IMR-90 (cell line): ENCODE measurements around the gene BGN. TPM values are rescaled to one million over a fixed set of nuclear protein-coding genes. Genes with fewer than 3 reads are reported as not detected.

Experiments
- ATAC-seq: fragments of 200-7000 bp; cut with Tn5 transposase; 2 replicates; pipeline ENCODE4 v1.9.1; 2020; ENCODE audit warnings: low read depth, mild to moderate bottlenecking, moderate library complexity
- BruUV-seq: library from RNA; stranded (reverse); fragments of 400-500 nt; replicated peaks from 2 replicates; lab custom pipeline; 2021; lab: Mats Ljungman, UMichigan
- CTCF ChIA-PET: fragments of 300-600 bp; formaldehyde crosslinking; extraction: SDS; loops from one replicate; lab custom pipeline; 2021; ENCODE audit warnings: antibody characterized with exemption; lab: Yijun Ruan, JAX
- POLR2A ChIA-PET: fragments of 300-600 bp; sonication (Branson Sonifier 250); formaldehyde crosslinking; loops from one replicate; lab custom pipeline; 2022; ENCODE audit warnings: antibody characterized with exemption; ENCODE audit not compliant: unreplicated experiment; lab: Charles Lee
- DNase-seq: peaks from one replicate; pipeline ENCODE4 v3.0.0; 2013
- H2AFZ ChIP-seq: replicated peaks from 2 replicates; pipeline ENCODE3; 2013; ENCODE audit warnings: low read length, mild to moderate bottlenecking; ENCODE audit not compliant: poor library complexity
- H2AK5ac ChIP-seq: 2 replicates; pipeline ENCODE4 v1.6.1; 2013; ENCODE audit warnings: low read depth, low read length, inconsistent platforms
- H2AK9ac ChIP-seq: replicated peaks from 2 replicates; pipeline ENCODE3; 2013; ENCODE audit warnings: mild to moderate bottlenecking, low read depth, low read length, moderate library complexity; ENCODE audit not compliant: poor library complexity
- H2BK120ac ChIP-seq: 2 replicates; pipeline ENCODE4 v1.6.1; 2013; ENCODE audit warnings: low read depth, low read length, inconsistent platforms
- H2BK15ac ChIP-seq: 3 replicates; pipeline ENCODE4 v1.6.1; 2013; ENCODE audit warnings: low read depth, low read length, inconsistent platforms
- H2BK20ac ChIP-seq: 2 replicates; pipeline ENCODE4 v1.6.1; 2013; ENCODE audit warnings: low read depth, mild to moderate bottlenecking, inconsistent platforms, low read length, moderate library complexity
- H2BK5ac ChIP-seq: 2 replicates; pipeline ENCODE4 v1.6.1; 2013; ENCODE audit warnings: mild to moderate bottlenecking, low read depth, low read length, inconsistent platforms; ENCODE audit not compliant: poor library complexity, severe bottlenecking
- H3K14ac ChIP-seq: replicated peaks from 2 replicates; pipeline ENCODE4 v1.6.1; 2013; ENCODE audit warnings: low read depth, low read length, inconsistent platforms
- H3K18ac ChIP-seq: 2 replicates; pipeline ENCODE4 v1.6.1; 2013; ENCODE audit warnings: low read depth, low read length, control low read depth
- H3K23ac ChIP-seq: 2 replicates; pipeline ENCODE4 v1.6.1; 2013; ENCODE audit warnings: low read depth, low read length, inconsistent platforms
- H3K27ac ChIP-seq: 2 replicates; pipeline ENCODE4 v1.5.1; 2013; ENCODE audit warnings: mild to moderate bottlenecking, control low read depth, low read length; ENCODE audit not compliant: insufficient read depth
- H3K27me3 ChIP-seq: 2 replicates; pipeline ENCODE4 v1.6.1; 2013; ENCODE audit warnings: low read length; ENCODE audit not compliant: control insufficient read depth, insufficient read depth
- H3K36me3 ChIP-seq: 2 replicates; pipeline ENCODE4 v1.6.1; 2013; ENCODE audit warnings: low read length, mixed read lengths; ENCODE audit not compliant: control insufficient read depth, insufficient read depth
- H3K4ac ChIP-seq: 2 replicates; pipeline ENCODE4 v1.6.1; 2013; ENCODE audit warnings: low read depth, low read length, inconsistent platforms
- H3K4me1 ChIP-seq: 2 replicates; pipeline ENCODE4 v1.6.1; 2013; ENCODE audit warnings: low read length, mixed read lengths; ENCODE audit not compliant: control insufficient read depth, insufficient read depth
- H3K4me2 ChIP-seq: 2 replicates; pipeline ENCODE4 v1.6.1; 2013; ENCODE audit warnings: low read depth, mild to moderate bottlenecking, control low read depth, low read length, moderate library complexity
- H3K4me3 ChIP-seq: 2 replicates; pipeline ENCODE4 v1.5.1; 2013; ENCODE audit warnings: low read depth, mild to moderate bottlenecking, control low read depth, low read length, moderate library complexity; ENCODE audit not compliant: insufficient read depth
- H3K56ac ChIP-seq: 2 replicates; pipeline ENCODE4 v1.6.1; 2013; ENCODE audit warnings: low read length, inconsistent platforms; ENCODE audit not compliant: insufficient read depth; ENCODE audit errors: extremely low read depth
- H3K79me1 ChIP-seq, 2 experiments: 2 replicates each; pipeline ENCODE4 v1.6.1; 2013; ENCODE audit warnings: low read length in 2 of 2, inconsistent platforms in 1 of 2, low read depth in 1 of 2
- H3K9ac ChIP-seq: 2 replicates; pipeline ENCODE4 v1.6.1; 2013; ENCODE audit warnings: low read depth, low read length, control low read depth
- H3K9me1 ChIP-seq: 2 replicates; pipeline ENCODE4 v1.6.1; 2013; ENCODE audit warnings: low read length, inconsistent platforms; ENCODE audit not compliant: insufficient read depth
- H3K9me3 ChIP-seq: 2 replicates; pipeline ENCODE4 v1.6.1; 2013; ENCODE audit warnings: low read length; ENCODE audit not compliant: control insufficient read depth, insufficient read depth
- H4K20me1 ChIP-seq: 2 replicates; pipeline ENCODE4 v1.6.1; 2013; ENCODE audit warnings: low read length, inconsistent platforms; ENCODE audit not compliant: insufficient read depth
- H4K5ac ChIP-seq: 2 replicates; pipeline ENCODE4 v1.6.1; 2013; ENCODE audit warnings: mild to moderate bottlenecking, low read depth, low read length, control low read depth
- H4K8ac ChIP-seq, 2 experiments: 2 replicates each; pipeline ENCODE4 v1.6.1; 2013; ENCODE audit warnings: low read depth in 2 of 2, low read length in 2 of 2, control low read depth in 1 of 2, inconsistent platforms in 1 of 2
- H4K91ac ChIP-seq: 2 replicates; pipeline ENCODE4 v1.6.1; 2013; ENCODE audit warnings: low read depth, low read length, inconsistent platforms; ENCODE audit not compliant: insufficient read depth
- BHLHE40 ChIP-seq: fragments of 150-350 bp; IDR thresholded peaks from 2 replicates; pipeline ENCODE4 v1.6.1; 2016; ENCODE audit warnings: mild to moderate bottlenecking, low read depth, low read length
- CEBPB ChIP-seq: IDR thresholded peaks from 2 replicates; pipeline ENCODE4 v1.6.1; 2012; ENCODE audit warnings: low read depth, low read length, improper control_type of control experiment
- CHD1 ChIP-seq: IDR thresholded peaks from 2 replicates; pipeline ENCODE4 v1.6.1; 2012; ENCODE audit warnings: low read depth, low read length, improper control_type of control experiment
- FOS ChIP-seq: fragments of 150-350 bp; IDR thresholded peaks from 2 replicates; pipeline ENCODE4 v1.6.1; 2016; ENCODE audit warnings: low read depth, low read length
- MAFK ChIP-seq: IDR thresholded peaks from 2 replicates; pipeline ENCODE4 v1.6.1; 2012; ENCODE audit warnings: low read depth, low read length, improper control_type of control experiment
- MAZ ChIP-seq: IDR thresholded peaks from 2 replicates; pipeline ENCODE4 v1.6.1; 2012; ENCODE audit warnings: low read depth, mild to moderate bottlenecking, low read length, improper control_type of control experiment, moderate library complexity, borderline replicate concordance
- MXI1 ChIP-seq: IDR thresholded peaks from 2 replicates; pipeline ENCODE4 v1.6.1; 2012; ENCODE audit warnings: low read depth, mild to moderate bottlenecking, low read length, moderate library complexity, borderline replicate concordance
- NFE2L2 ChIP-seq: fragments of 150-350 bp; IDR thresholded peaks from 2 replicates; pipeline ENCODE4 v1.6.1; 2016; ENCODE audit warnings: low read depth, mild to moderate bottlenecking, low read length
- POLR2A ChIP-seq: IDR thresholded peaks from 2 replicates; pipeline ENCODE4 v1.6.1; 2012; ENCODE audit warnings: mild to moderate bottlenecking, low read depth, low read length
- RAD21 ChIP-seq: IDR thresholded peaks from 2 replicates; pipeline ENCODE4 v1.6.1; 2012; ENCODE audit warnings: low read length, improper control_type of control experiment
- RCOR1 ChIP-seq: IDR thresholded peaks from 2 replicates; pipeline ENCODE4 v1.6.1; 2012; ENCODE audit warnings: mild to moderate bottlenecking, low read length, improper control_type of control experiment; ENCODE audit not compliant: insufficient replicate concordance
- RFX5 ChIP-seq: IDR thresholded peaks from 2 replicates; pipeline ENCODE4 v1.8.0; 2012; ENCODE audit warnings: low read depth, mild to moderate bottlenecking, low read length, moderate library complexity
- SMC3 ChIP-seq: fragments of 150-350 bp; IDR thresholded peaks from 2 replicates; pipeline ENCODE4 v1.6.1; 2016; ENCODE audit warnings: low read depth, mild to moderate bottlenecking, antibody characterized with exemption, low read length, moderate library complexity
- WGBS, 2 experiments: methylation state at CpG; one replicate each; pipeline versions ENCODE4 v1.1.5 to v1.1.7; 2013; ENCODE audit warnings: missing lambda C conversion rate in 2 of 2; ENCODE audit not compliant: insufficient read length in 1 of 2; ENCODE audit errors: extremely low coverage in 2 of 2; 5-methylcytosine and 5-hydroxymethylcytosine counted together
- dilution Hi-C: fragments of 300-500 bp; cut with HindIII; formaldehyde crosslinking; loops from one replicate; pipeline ENCODE4 v1.14.3; 2018; ENCODE audit warnings: low sequenced_read_pairs; ENCODE audit not compliant: unreplicated experiment
- in situ Hi-C: fragments of 300-500 bp; cut with MboI; formaldehyde crosslinking; loops from 3 replicates; pipeline ENCODE4 v1.14.3; 2019; ENCODE audit warnings: low sequenced_read_pairs, inconsistent platforms, mixed read lengths
- intact Hi-C: fragments of 100-400 bp; cut with micrococcal nuclease; formaldehyde crosslinking; loops from 2 replicates; pipeline ENCODE4 v1.10.0; 2022
- polyA plus RNA-seq, 3 experiments: library from polyadenylated mRNA; depleted of rRNA; stranded (reverse); fragments of >200 nt; gene quantifications; 2 replicates each; pipeline ENCODE4 v1.2.3, GENCODE V29; 2012; ENCODE audit warnings: low replicate concordance in 1 of 3
- total RNA-seq: library from RNA; depleted of rRNA; stranded (reverse); fragments of >200 nt; gene quantifications from 2 replicates; pipeline ENCODE4 v1.2.3, GENCODE V29; 2012
- TF ChIP-seq, protein P1 (sequence below): fragments of 150-350 bp; IDR thresholded peaks from 2 replicates; pipeline ENCODE4 v1.6.1; 2017; ENCODE audit warnings: mild to moderate bottlenecking, antibody characterized with exemption, low read length, low read depth
- TF ChIP-seq, protein P2 (sequence below): fragments of 150-350 bp; IDR thresholded peaks from 2 replicates; pipeline ENCODE4 v1.6.1; 2016; ENCODE audit warnings: low read depth, mild to moderate bottlenecking, low read length, moderate library complexity, borderline replicate concordance
- TF ChIP-seq, protein P3 (sequence below): conservative IDR thresholded peaks from 2 replicates; pipeline ENCODE4 v1.5.1; 2012; ENCODE audit warnings: mild to moderate bottlenecking, low read depth, low read length, improper control_type of control experiment

The BGN gene
- total and polyA plus RNA-seq, 2 of the 4 experiments (the other 2 are of a cell fraction), result 11.3 to 298 TPM

DNA sequence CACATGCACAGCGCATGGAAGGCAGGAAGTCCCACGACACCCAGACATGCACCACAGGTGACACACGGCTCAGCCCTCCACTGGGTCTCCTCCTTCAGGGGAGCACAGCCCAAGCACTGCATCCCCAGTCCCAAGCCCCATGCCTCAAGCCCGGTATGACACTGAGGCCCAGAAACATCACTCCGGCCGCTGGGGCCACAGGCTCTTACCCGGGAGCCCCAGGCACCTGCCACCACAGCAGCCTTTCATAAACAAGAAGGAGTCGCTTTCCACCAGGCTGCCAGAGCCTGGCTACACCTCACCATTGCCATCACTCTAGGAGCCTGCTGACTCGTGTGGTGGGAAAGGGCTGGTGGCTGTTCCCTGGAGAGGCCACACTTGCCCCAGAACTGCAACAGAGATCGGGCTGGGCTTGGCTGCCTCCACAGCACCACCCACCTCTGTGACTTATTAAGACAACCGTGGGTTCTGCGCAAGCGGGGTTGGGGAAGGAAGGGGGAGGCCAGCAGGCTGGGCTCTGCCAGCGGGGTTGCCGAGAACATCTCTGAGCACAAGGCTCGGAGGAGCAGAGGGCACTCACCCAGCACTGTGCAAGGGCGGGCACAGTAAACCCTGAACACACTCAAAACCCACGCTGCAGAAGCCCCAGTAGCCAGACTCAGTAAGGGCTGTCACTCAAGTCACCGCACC is 28.9 kb upstream of the BGN start:
- H2BK15ac ChIP-seq, result no peak overlapping the region
- H3K79me1 ChIP-seq, result peaks cover 0 to 11% of the 10 kb centered on the region in 2 experiments; a peak in 2 of 4 replicates
- peak overlapping the region; percentile 23 for H2AK9ac ChIP-seq
- WGBS, 2 experiments, result 88% methylated on average over 8 of the region's 19 CpGs; no CpG with 5 or more reads in 1 of the 2 experiments
- ATAC-seq (no peak), DNase-seq (no peak)
- intact Hi-C loops (no loop called here), dilution Hi-C loops (no loop called here), in situ Hi-C loops (loop anchor here (25.0 kb wide), 1 partner anchor 429 kb away; no protein-coding TSS in a partner anchor)
- no peak overlapping the region for H2BK5ac ChIP-seq
- no peak overlapping the region for H2AK5ac ChIP-seq
- no peak overlapping the region for H2BK120ac ChIP-seq
- no peak overlapping the region for H2AFZ ChIP-seq
- TF ChIP-seq MAFK (no peak), NFE2L2 (no peak), CHD1 (no peak), RAD21 (no peak), RFX5 (no peak), POLR2A (no peak), MAZ (no peak), BHLHE40 (no peak), RCOR1 (no peak), FOS (no peak), MXI1 (no peak), CEBPB (no peak), SMC3 (no peak)
- TF ChIP-seq, protein P1, sequence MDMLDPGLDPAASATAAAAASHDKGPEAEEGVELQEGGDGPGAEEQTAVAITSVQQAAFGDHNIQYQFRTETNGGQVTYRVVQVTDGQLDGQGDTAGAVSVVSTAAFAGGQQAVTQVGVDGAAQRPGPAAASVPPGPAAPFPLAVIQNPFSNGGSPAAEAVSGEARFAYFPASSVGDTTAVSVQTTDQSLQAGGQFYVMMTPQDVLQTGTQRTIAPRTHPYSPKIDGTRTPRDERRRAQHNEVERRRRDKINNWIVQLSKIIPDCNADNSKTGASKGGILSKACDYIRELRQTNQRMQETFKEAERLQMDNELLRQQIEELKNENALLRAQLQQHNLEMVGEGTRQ, result no peak
- TF ChIP-seq, protein P2, sequence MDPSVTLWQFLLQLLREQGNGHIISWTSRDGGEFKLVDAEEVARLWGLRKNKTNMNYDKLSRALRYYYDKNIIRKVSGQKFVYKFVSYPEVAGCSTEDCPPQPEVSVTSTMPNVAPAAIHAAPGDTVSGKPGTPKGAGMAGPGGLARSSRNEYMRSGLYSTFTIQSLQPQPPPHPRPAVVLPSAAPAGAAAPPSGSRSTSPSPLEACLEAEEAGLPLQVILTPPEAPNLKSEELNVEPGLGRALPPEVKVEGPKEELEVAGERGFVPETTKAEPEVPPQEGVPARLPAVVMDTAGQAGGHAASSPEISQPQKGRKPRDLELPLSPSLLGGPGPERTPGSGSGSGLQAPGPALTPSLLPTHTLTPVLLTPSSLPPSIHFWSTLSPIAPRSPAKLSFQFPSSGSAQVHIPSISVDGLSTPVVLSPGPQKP, result no peak
- TF ChIP-seq, protein P3, sequence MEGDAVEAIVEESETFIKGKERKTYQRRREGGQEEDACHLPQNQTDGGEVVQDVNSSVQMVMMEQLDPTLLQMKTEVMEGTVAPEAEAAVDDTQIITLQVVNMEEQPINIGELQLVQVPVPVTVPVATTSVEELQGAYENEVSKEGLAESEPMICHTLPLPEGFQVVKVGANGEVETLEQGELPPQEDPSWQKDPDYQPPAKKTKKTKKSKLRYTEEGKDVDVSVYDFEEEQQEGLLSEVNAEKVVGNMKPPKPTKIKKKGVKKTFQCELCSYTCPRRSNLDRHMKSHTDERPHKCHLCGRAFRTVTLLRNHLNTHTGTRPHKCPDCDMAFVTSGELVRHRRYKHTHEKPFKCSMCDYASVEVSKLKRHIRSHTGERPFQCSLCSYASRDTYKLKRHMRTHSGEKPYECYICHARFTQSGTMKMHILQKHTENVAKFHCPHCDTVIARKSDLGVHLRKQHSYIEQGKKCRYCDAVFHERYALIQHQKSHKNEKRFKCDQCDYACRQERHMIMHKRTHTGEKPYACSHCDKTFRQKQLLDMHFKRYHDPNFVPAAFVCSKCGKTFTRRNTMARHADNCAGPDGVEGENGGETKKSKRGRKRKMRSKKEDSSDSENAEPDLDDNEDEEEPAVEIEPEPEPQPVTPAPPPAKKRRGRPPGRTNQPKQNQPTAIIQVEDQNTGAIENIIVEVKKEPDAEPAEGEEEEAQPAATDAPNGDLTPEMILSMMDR, result no peak
- H2BK20ac ChIP-seq, result no peak overlapping the region
- H4K8ac ChIP-seq, result no peak overlapping the region
- no peak overlapping the region for H3K4ac ChIP-seq
- H3K9ac ChIP-seq, result no peak overlapping the region
- H4K20me1 ChIP-seq, result no peaks in the 10 kb centered on the region
- no peaks in the 10 kb centered on the region; the same call in 1 of the 2 replicates for H3K36me3 ChIP-seq
- no peak overlapping the region for H3K14ac ChIP-seq
- H3K9me3 ChIP-seq, result no peaks in the 10 kb centered on the region
- no peak overlapping the region for H3K56ac ChIP-seq
- no peak overlapping the region for H3K4me3 ChIP-seq
- no peak overlapping the region for H4K5ac ChIP-seq
- no peaks in the 10 kb centered on the region for H3K9me1 ChIP-seq
- H3K23ac ChIP-seq, result no peak overlapping the region
- no TSS peak for BruUV-seq
- H3K18ac ChIP-seq, result no peak overlapping the region
- H3K27me3 ChIP-seq, result no peaks in the 10 kb centered on the region
- H3K4me1 ChIP-seq, result no peaks in the 10 kb centered on the region; the same call in 1 of the 2 replicates
- CTCF ChIA-PET, result no interaction called here
- H4K91ac ChIP-seq, result no peak overlapping the region
- H3K27ac ChIP-seq, result no peak overlapping the region
- POLR2A ChIA-PET, result no interaction called here
- H3K4me2 ChIP-seq, result no peak overlapping the region
